GM23338 (cell line): ENCODE data around the gene GLS.

ENCODE experiments used
- CREB1 ChIP-seq: fragments of 250-450 bp; sonication (Bioruptor Pico); IDR thresholded peaks from 2 replicates; pipeline ENCODE4 v1.5.0; 2020; ENCODE audit warnings: low read depth, mild to moderate bottlenecking, moderate library complexity
- EZH2 ChIP-seq: fragments of 200-600 bp; sonication (generic); IDR thresholded peaks from one replicate; pipeline ENCODE4 v1.8.0; 2017; ENCODE audit warnings: antibody characterized with exemption, mild to moderate bottlenecking, low read depth; ENCODE audit not compliant: unreplicated experiment
- EZH2phosphoT487 ChIP-seq: fragments of 200-600 bp; sonication (generic); IDR thresholded peaks from one replicate; pipeline ENCODE4 v1.8.1; 2018; ENCODE audit warnings: antibody characterized with exemption; ENCODE audit not compliant: unreplicated experiment
- JUNB ChIP-seq: IDR thresholded peaks from one replicate; pipeline ENCODE4 v1.6.1; 2016; ENCODE audit warnings: antibody characterized with exemption; ENCODE audit not compliant: unreplicated experiment
- POLR2AphosphoS5 ChIP-seq: IDR thresholded peaks from 2 replicates; pipeline ENCODE4 v1.6.1; 2016; ENCODE audit warnings: antibody characterized with exemption, low read depth
- TF ChIP-seq, protein P1 (sequence below), 2 experiments: fragments of 200-600 bp in 1 of 2; sonication (generic) in 1 of 2; conservative IDR thresholded peaks; 2 replicates each; pipeline versions ENCODE4 v1.5.1 to v1.6.1; 2016 to 2017; ENCODE audit warnings: antibody characterized with exemption in 2 of 2, low read depth in 2 of 2, mild to moderate bottlenecking in 2 of 2, moderate library complexity in 1 of 2
- TF ChIP-seq, protein P2 (sequence below): IDR thresholded peaks from one replicate; pipeline ENCODE4 v1.6.1; 2018; ENCODE audit warnings: antibody characterized with exemption; ENCODE audit not compliant: unreplicated experiment
- TF ChIP-seq, protein P3 (sequence below): fragments of 250-450 bp; sonication (Bioruptor Pico); IDR thresholded peaks from 2 replicates; pipeline ENCODE4 v1.5.0; 2020; ENCODE audit warnings: mild to moderate bottlenecking, moderate library complexity

DNA sequence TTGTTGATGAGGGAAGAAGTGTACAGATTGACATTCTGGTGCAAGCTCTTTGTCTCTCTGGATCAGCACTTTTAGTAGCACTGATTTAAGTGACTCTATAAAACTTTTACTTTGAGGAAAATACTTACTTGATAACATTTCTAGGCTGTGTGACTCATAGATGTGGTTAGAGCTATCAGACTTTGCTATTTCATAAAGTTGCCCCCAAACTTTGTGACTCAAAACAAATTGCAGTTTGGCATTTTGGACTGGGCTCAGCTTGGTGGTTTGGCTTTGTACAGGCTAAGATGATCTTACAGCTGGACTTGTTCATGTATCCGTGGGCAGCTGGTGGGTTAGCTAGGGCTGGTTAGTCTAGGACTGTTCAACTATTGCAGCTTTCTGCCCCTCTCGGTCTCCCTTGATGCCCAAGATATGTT, 42.1 kb upstream of the GLS start:
- TF ChIP-seq, protein P1, sequence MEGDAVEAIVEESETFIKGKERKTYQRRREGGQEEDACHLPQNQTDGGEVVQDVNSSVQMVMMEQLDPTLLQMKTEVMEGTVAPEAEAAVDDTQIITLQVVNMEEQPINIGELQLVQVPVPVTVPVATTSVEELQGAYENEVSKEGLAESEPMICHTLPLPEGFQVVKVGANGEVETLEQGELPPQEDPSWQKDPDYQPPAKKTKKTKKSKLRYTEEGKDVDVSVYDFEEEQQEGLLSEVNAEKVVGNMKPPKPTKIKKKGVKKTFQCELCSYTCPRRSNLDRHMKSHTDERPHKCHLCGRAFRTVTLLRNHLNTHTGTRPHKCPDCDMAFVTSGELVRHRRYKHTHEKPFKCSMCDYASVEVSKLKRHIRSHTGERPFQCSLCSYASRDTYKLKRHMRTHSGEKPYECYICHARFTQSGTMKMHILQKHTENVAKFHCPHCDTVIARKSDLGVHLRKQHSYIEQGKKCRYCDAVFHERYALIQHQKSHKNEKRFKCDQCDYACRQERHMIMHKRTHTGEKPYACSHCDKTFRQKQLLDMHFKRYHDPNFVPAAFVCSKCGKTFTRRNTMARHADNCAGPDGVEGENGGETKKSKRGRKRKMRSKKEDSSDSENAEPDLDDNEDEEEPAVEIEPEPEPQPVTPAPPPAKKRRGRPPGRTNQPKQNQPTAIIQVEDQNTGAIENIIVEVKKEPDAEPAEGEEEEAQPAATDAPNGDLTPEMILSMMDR (conservative IDR thresholded peaks at IDR 0.05; ENCODE audit: low read depth in 2 of 2) = no peak
- no peak for TF ChIP-seq POLR2AphosphoS5
- no peak for TF ChIP-seq JUNB
- TF ChIP-seq EZH2 = no peak
- TF ChIP-seq, protein P2, sequence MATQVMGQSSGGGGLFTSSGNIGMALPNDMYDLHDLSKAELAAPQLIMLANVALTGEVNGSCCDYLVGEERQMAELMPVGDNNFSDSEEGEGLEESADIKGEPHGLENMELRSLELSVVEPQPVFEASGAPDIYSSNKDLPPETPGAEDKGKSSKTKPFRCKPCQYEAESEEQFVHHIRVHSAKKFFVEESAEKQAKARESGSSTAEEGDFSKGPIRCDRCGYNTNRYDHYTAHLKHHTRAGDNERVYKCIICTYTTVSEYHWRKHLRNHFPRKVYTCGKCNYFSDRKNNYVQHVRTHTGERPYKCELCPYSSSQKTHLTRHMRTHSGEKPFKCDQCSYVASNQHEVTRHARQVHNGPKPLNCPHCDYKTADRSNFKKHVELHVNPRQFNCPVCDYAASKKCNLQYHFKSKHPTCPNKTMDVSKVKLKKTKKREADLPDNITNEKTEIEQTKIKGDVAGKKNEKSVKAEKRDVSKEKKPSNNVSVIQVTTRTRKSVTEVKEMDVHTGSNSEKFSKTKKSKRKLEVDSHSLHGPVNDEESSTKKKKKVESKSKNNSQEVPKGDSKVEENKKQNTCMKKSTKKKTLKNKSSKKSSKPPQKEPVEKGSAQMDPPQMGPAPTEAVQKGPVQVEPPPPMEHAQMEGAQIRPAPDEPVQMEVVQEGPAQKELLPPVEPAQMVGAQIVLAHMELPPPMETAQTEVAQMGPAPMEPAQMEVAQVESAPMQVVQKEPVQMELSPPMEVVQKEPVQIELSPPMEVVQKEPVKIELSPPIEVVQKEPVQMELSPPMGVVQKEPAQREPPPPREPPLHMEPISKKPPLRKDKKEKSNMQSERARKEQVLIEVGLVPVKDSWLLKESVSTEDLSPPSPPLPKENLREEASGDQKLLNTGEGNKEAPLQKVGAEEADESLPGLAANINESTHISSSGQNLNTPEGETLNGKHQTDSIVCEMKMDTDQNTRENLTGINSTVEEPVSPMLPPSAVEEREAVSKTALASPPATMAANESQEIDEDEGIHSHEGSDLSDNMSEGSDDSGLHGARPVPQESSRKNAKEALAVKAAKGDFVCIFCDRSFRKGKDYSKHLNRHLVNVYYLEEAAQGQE = no peak
- TF ChIP-seq CREB1 = no peak
- no peak for TF ChIP-seq EZH2phosphoT487
- TF ChIP-seq, protein P3, sequence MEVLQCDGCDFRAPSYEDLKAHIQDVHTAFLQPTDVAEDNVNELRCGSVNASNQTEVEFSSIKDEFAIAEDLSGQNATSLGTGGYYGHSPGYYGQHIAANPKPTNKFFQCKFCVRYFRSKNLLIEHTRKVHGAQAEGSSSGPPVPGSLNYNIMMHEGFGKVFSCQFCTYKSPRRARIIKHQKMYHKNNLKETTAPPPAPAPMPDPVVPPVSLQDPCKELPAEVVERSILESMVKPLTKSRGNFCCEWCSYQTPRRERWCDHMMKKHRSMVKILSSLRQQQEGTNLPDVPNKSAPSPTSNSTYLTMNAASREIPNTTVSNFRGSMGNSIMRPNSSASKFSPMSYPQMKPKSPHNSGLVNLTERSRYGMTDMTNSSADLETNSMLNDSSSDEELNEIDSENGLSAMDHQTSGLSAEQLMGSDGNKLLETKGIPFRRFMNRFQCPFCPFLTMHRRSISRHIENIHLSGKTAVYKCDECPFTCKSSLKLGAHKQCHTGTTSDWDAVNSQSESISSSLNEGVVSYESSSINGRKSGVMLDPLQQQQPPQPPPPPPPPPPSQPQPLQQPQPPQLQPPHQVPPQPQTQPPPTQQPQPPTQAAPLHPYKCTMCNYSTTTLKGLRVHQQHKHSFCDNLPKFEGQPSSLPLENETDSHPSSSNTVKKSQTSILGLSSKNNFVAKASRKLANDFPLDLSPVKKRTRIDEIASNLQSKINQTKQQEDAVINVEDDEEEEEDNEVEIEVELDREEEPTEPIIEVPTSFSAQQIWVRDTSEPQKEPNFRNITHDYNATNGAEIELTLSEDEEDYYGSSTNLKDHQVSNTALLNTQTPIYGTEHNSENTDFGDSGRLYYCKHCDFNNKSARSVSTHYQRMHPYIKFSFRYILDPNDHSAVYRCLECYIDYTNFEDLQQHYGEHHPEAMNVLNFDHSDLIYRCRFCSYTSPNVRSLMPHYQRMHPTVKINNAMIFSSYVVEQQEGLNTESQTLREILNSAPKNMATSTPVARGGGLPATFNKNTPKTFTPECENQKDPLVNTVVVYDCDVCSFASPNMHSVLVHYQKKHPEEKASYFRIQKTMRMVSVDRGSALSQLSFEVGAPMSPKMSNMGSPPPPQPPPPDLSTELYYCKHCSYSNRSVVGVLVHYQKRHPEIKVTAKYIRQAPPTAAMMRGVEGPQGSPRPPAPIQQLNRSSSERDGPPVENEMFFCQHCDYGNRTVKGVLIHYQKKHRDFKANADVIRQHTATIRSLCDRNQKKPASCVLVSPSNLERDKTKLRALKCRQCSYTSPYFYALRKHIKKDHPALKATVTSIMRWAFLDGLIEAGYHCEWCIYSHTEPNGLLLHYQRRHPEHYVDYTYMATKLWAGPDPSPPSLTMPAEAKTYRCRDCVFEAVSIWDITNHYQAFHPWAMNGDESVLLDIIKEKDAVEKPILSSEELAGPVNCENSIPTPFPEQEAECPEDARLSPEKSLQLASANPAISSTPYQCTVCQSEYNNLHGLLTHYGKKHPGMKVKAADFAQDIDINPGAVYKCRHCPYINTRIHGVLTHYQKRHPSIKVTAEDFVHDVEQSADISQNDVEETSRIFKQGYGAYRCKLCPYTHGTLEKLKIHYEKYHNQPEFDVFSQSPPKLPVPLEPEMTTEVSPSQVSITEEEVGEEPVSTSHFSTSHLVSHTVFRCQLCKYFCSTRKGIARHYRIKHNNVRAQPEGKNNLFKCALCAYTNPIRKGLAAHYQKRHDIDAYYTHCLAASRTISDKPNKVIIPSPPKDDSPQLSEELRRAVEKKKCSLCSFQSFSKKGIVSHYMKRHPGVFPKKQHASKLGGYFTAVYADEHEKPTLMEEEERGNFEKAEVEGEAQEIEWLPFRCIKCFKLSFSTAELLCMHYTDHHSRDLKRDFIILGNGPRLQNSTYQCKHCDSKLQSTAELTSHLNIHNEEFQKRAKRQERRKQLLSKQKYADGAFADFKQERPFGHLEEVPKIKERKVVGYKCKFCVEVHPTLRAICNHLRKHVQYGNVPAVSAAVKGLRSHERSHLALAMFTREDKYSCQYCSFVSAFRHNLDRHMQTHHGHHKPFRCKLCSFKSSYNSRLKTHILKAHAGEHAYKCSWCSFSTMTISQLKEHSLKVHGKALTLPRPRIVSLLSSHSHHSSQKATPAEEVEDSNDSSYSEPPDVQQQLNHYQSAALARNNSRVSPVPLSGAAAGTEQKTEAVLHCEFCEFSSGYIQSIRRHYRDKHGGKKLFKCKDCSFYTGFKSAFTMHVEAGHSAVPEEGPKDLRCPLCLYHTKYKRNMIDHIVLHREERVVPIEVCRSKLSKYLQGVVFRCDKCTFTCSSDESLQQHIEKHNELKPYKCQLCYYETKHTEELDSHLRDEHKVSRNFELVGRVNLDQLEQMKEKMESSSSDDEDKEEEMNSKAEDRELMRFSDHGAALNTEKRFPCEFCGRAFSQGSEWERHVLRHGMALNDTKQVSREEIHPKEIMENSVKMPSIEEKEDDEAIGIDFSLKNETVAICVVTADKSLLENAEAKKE (CRISPR knock-in tag) = no peak
